DND-41 (cell line): Measurements from ENCODE around the gene RGS5.

Experiments
- ATAC-seq: fragments of 200-7000 bp; cut with Tn5 transposase; 3 replicates; pipeline ENCODE4 v1.9.1; 2021; ENCODE audit warnings: low read depth; ENCODE audit not compliant: insufficient read depth
- DNase-seq: peaks from one replicate; pipeline ENCODE4 v3.0.0-alpha.2; 2020
- H2AFZ ChIP-seq: 2 replicates; pipeline ENCODE4 v1.6.0; 2012; ENCODE audit warnings: low read depth, low read length
- H3K27ac ChIP-seq: 2 replicates; pipeline ENCODE4 v1.5.1; 2012; ENCODE audit warnings: low read length, inconsistent platforms
- H3K27me3 ChIP-seq: fragments of 200-600 bp; sonication (generic); 2 replicates; pipeline ENCODE4 v1.6.0; 2012; ENCODE audit warnings: low read length, mild to moderate bottlenecking, inconsistent platforms; ENCODE audit not compliant: insufficient read depth, poor library complexity
- H3K36me3 ChIP-seq: 2 replicates; pipeline ENCODE4 v1.5.1; 2012; ENCODE audit warnings: low read length, inconsistent platforms; ENCODE audit not compliant: insufficient read depth
- H3K4me1 ChIP-seq: 2 replicates; pipeline ENCODE4 v1.5.1; 2012; ENCODE audit warnings: mild to moderate bottlenecking, low read length; ENCODE audit not compliant: insufficient read depth
- H3K4me2 ChIP-seq: 2 replicates; pipeline ENCODE4 v1.6.0; 2012; ENCODE audit warnings: mild to moderate bottlenecking, moderate library complexity, low read length, inconsistent platforms; ENCODE audit not compliant: insufficient read depth
- H3K4me3 ChIP-seq, 2 experiments: fragments of 200-600 bp in 1 of 2; shearing (Covaris generic) in 1 of 2; 2 replicates each; pipeline ENCODE4 v1.5.1; 2012 to 2016; ENCODE audit warnings: inconsistent platforms in 2 of 2, low read length in 2 of 2, mild to moderate bottlenecking in 2 of 2, low read depth in 1 of 2, moderate library complexity in 1 of 2
- H3K79me2 ChIP-seq: 2 replicates; pipeline ENCODE4 v1.6.0; 2012; ENCODE audit warnings: low read length, inconsistent platforms; ENCODE audit not compliant: insufficient read depth
- H3K9ac ChIP-seq: 2 replicates; pipeline ENCODE4 v1.6.0; 2012; ENCODE audit warnings: low read depth, mild to moderate bottlenecking, inconsistent platforms, low read length, moderate library complexity
- H3K9me3 ChIP-seq: 2 replicates; pipeline ENCODE4 v1.5.1; 2012; ENCODE audit warnings: low read length, moderate library complexity, mild to moderate bottlenecking, inconsistent platforms; ENCODE audit not compliant: insufficient read depth, severe bottlenecking
- H4K20me1 ChIP-seq: 2 replicates; pipeline ENCODE4 v1.6.0; 2012; ENCODE audit warnings: low read length; ENCODE audit not compliant: insufficient read depth
- EZH2 ChIP-seq: IDR thresholded peaks from 3 replicates; pipeline ENCODE4 v1.6.1; 2012; ENCODE audit warnings: borderline replicate concordance, low read depth, mild to moderate bottlenecking, moderate library complexity, low read length, inconsistent platforms; ENCODE audit not compliant: severe bottlenecking
- TF ChIP-seq, protein P1 (sequence below): IDR thresholded peaks from 2 replicates; pipeline ENCODE4 v1.5.1; 2012; ENCODE audit warnings: borderline replicate concordance, low read length, moderate library complexity, mild to moderate bottlenecking; ENCODE audit not compliant: poor library complexity, severe bottlenecking; ENCODE audit errors: extremely low read depth

RGS5 gene

DNA sequence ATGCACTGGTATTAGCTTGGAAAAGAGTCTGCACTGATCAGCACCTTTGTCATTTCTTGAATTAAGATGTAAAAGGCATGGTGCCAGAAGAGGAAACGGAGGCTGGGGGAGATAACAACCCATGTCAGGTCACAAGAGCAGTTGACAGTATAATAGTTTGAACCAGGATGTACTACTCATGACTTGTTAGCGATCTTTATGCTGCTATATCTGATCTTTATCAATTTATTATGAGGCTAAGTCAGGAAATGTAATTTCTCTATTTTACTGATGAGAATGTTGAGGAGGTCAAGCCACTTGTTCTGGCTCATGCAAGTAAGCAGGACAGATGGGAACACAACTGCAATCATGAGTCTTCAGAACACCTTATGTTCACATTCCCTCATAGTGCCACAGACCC lies 41.4 kb downstream of the RGS5 start:
- H3K36me3 ChIP-seq = no peaks in the 10 kb centered on the region
- no peak overlapping the region for H3K27ac ChIP-seq
- TF ChIP-seq, protein P1, sequence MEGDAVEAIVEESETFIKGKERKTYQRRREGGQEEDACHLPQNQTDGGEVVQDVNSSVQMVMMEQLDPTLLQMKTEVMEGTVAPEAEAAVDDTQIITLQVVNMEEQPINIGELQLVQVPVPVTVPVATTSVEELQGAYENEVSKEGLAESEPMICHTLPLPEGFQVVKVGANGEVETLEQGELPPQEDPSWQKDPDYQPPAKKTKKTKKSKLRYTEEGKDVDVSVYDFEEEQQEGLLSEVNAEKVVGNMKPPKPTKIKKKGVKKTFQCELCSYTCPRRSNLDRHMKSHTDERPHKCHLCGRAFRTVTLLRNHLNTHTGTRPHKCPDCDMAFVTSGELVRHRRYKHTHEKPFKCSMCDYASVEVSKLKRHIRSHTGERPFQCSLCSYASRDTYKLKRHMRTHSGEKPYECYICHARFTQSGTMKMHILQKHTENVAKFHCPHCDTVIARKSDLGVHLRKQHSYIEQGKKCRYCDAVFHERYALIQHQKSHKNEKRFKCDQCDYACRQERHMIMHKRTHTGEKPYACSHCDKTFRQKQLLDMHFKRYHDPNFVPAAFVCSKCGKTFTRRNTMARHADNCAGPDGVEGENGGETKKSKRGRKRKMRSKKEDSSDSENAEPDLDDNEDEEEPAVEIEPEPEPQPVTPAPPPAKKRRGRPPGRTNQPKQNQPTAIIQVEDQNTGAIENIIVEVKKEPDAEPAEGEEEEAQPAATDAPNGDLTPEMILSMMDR = no peak
- no peak for TF ChIP-seq EZH2
- H2AFZ ChIP-seq = no peak overlapping the region
- no peak overlapping the region for H3K9ac ChIP-seq
- no peaks in the 10 kb centered on the region for H3K27me3 ChIP-seq
- H3K4me3 ChIP-seq = no peak overlapping the region
- H3K79me2 ChIP-seq = no peaks in the 10 kb centered on the region
- no peaks in the 10 kb centered on the region for H4K20me1 ChIP-seq
- DNase-seq = no peak
- no peak overlapping the region for H3K4me2 ChIP-seq
- no peaks in the 10 kb centered on the region for H3K4me1 ChIP-seq
- no peak for ATAC-seq
- H3K9me3 ChIP-seq = peaks cover 4% of the 10 kb centered on the region

DNA sequence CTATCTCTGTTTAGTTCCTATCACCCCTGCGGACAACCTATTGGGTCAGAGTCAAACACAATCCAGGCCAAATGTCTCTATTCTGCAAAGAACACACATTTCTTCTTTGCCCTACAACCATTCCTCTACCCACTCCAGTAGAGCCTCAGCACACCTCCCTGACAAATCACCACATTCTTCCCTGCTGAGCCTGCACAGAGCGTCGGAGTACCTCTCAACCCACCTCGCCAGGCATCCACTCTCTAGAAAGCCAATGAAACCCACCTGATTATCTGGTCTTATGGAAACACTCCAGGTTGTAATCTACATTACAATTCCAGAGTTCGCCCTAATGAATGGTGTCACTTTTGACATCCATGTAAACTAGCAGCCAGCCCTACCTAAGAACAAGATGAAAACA lies 47.1 kb downstream of the RGS5 start:
- Histone ChIP-seq H3K9me3 (peaks cover 4% of the 10 kb centered on the region), H3K4me1 (no peaks in the 10 kb centered on the region), H2AFZ (no peak overlapping the region), H3K4me3 (no peak overlapping the region), H3K36me3 (no peaks in the 10 kb centered on the region), H3K4me2 (no peak overlapping the region), H3K9ac (no peak overlapping the region), H3K79me2 (no peaks in the 10 kb centered on the region), H3K27me3 (no peaks in the 10 kb centered on the region), H3K27ac (no peak overlapping the region), H4K20me1 (no peaks in the 10 kb centered on the region)
- no peak for TF ChIP-seq EZH2
- TF ChIP-seq, protein P1 = no peak
- no peak for ATAC-seq
- DNase-seq = no peak

DNA sequence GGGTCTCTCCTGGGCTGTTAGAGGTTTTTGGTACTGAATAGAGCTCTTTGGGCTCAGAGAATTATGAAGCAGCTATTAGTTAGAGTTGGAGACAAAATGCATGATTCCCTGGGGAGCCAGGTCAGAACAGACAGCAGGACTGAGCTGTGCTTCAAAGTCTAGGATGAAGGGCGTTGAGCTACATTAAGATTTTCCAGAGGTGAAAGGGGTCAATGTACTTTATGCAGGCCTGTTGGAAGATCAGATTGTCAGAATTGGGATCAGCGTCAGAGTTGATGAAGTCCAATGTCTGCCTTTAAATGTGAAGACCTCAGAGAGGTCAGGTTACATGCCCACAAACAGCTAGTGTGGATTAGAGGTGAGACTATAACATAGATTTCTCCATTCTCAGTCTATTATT lies 53.8 kb downstream of the RGS5 start:
- Histone ChIP-seq H3K27ac (no peak overlapping the region), H3K36me3 (no peaks in the 10 kb centered on the region), H3K4me2 (no peak overlapping the region), H3K79me2 (no peaks in the 10 kb centered on the region), H3K4me1 (no peaks in the 10 kb centered on the region), H3K4me3 (no peak overlapping the region), H3K27me3 (no peaks in the 10 kb centered on the region), H3K9me3 (no peaks in the 10 kb centered on the region), H2AFZ (no peak overlapping the region), H4K20me1 (no peaks in the 10 kb centered on the region), H3K9ac (no peak overlapping the region)
- ATAC-seq = no peak
- no peak for TF ChIP-seq EZH2
- TF ChIP-seq, protein P1 = no peak
- no peak for DNase-seq

DNA sequence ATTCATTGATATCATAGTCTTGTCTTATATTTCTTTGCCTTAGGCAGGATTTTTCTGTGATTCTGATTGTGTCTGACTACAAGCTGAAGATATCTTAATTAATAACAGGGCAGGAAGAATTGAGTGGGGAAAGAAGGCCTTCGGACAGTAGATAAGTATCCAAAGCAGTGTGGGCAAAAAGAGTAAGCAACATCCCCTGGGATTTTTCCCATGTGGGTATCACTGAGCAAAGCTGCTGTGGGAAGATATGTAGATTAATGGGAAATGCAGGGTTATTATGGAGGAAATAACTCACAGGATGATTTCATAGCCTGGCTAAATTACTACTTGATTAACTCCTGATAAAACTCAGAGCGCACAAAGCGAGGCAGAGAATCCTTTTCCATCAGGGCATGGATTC lies 55.7 kb downstream of the RGS5 start:
- no peak for ATAC-seq
- Histone ChIP-seq H3K4me3 (no peak overlapping the region), H2AFZ (no peak overlapping the region), H3K4me2 (no peak overlapping the region), H3K79me2 (no peaks in the 10 kb centered on the region), H3K27me3 (no peaks in the 10 kb centered on the region), H3K36me3 (no peaks in the 10 kb centered on the region), H3K4me1 (no peaks in the 10 kb centered on the region), H4K20me1 (no peaks in the 10 kb centered on the region), H3K27ac (no peak overlapping the region), H3K9me3 (no peaks in the 10 kb centered on the region), H3K9ac (no peak overlapping the region)
- TF ChIP-seq, protein P1 = no peak
- TF ChIP-seq EZH2 = no peak
- no peak for DNase-seq
